HTR-8/SVneo (cell line): ENCODE measurements around the gene KRTDAP.
A peak's percentile ranks its signal among the peaks of the same experiment; 100 is the strongest.

Source experiments
- DNase-seq: peaks from one replicate; pipeline ENCODE4 v3.0.0; 2011; ENCODE audit warnings: low spot score, mixed read lengths; ENCODE audit not compliant: insufficient read length
- FAIRE-seq: peaks from 2 replicates; lab custom pipeline; 2011; peaks lifted over from hg19 to GRCh38; lab: Jason Lieb, UNC

Gene KRTDAP, protein sequence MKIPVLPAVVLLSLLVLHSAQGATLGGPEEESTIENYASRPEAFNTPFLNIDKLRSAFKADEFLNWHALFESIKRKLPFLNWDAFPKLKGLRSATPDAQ

DNA sequence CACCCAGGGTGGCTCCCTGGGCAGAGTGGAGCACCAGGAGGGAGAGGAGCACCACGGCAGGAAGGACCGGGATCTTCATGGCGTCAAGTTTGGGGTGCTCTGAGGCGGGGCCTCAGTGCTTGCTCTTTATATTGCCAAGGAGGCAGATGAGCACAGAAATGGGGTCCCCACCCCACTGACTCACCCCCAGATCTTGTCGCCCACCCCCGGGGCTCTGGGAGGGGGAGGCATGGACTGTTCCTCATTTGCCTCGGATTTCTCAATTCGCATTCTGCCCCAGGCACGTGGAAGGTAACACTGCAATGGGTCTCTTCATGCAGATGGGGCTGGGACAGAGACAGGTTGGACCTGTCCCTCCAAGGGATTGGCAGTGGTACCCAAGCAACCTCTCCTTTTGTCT, at the start of gene KRTDAP:
Gene KRTDAP, minus strand, starts transcription at position 101 of the 400 bp plus-strand sequence. Its CDS starts 22 bp downstream, at position 79.
- DNase-seq (no peak), FAIRE-seq (no peak)

DNA sequence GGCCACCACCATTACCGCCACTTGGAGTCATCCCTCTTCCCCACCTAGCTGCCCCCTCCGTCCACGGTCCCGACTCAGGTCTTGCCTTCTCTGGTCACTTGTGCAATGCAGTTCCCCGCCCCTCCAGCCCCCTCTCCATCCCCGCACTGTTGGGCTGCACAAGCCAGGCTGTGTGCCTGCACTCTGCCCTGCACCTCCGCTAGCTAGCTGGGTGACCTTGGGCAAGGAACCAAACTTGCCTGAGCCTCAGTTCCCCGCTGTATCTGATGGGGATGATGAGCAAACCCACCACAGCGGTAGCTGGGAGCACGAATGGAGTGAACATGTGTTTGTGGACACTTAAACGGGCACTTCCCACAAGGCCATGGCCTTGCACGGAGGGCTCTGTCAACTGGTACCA, 49.6 kb upstream of the KRTDAP start:
- DNase-seq (no peak), FAIRE-seq (no peak)

DNA sequence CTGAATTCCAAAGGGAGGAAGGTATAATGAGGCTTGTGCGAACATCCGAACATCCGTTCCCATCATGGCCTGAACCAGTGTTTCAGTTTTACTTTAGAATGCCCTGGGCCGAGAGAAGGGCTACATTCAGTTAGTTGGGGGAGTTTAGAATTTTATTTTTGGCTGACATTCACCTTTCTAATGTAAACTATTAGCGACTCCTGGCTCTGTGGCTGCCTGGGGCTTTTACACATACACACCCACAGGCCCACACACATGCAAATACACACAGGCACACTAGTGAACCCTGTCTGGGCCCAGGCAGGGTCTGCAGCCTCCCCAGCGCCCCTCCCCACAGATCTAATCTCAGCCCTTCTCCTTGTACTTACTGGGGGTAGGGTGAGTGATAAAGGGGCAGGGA, 49.0 kb upstream of the KRTDAP start:
- DNase-seq (no peak), FAIRE-seq (no peak)

DNA sequence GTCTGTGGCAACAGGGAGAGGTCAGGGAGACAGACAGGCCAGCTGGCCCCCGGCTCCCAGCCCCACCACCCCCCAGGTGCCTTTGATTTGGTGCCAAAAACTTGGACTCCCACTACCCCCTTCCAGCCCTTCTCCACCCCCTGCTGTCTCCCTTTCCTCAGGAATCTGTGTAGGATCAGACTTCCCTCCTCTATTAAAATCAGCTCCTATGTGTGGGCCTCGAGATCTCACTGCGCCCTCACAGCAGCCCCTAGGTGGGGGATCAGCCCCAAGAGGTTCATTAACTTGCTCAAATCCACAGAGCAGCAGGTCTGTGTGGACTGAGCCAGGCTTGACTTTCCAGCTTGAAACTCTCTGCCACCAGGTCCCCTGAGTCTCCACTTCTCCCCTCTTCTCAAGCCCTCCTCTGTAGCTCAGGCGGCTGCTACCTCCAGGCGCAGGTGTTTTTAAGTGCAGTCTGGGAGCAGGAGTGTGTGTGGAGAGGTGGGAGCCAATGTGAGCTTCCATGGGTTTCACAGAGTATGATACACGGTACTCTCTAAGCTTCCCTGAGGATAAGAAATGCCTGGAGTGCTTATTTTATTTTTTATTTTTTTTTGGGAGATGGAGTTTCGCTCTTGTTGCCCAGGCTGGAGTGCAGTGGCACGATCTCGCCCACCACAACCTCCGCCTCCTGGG, 44.7 kb upstream of the KRTDAP start:
- no peak for DNase-seq
- no peak for FAIRE-seq

DNA sequence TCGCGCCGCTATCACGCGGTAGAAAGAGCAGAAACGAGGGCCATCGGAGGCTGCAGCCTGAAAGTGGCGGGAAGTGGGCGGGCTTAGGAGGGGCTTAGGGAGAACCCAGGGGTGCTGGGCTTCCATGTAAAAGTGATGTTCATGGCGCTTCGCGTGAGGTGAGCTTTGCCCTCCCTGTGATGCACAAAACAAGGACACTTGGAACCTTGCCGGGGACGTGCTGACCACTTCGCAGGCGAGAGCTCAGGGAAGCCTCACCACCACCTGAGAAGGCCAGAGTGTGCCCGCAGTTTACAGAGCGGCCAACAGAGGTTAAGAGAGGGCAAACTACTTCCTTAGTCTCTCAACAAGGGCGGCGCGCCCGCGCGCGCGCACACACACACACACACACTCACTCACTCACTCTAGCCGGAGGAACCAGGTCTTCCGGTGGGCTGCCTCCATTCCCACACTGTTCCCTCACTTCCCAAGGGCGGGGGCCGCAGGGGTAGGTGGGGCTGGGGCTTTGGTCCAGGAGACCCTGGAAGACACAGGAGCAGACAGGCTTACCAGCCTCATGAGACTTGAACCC, 43.6 kb upstream of the KRTDAP start:
- DNase-seq (no peak), FAIRE-seq (no peak)

DNA sequence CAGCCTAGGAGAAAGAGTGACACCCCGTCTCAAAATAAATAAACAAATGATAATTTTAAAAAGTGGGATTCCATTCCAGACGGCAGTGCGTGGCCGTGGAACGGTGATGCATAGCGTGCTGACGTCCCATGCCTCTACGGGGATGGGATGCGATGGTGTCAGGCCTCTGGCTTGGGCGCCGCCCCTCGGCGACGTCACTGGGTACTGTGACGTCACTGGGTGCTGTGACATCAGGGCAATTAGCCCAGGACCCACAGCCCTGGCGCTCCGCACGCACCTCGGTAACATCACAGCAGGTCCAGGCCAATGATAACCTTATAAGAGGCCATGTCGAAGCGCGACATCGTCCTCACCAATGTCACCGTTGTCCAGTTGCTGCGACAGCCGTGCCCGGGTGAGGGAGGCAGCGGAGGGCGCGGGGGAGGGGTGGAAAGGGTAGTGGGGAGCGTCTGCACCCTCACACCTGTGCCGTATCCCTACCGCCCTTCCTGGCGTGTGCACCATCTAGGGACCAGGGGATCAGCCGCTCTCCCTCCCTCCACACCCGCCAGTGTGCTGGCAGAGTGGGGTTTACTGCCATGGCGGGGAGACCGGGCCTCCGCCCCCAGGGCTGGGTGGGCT, 43.0 kb upstream of the KRTDAP start, which contains the start of gene GAPDHS:
Gene GAPDHS, plus strand, starts transcription at position 256 of the 621 bp plus-strand sequence. Its CDS starts 72 bp downstream, at position 328.
- no peak for DNase-seq
- FAIRE-seq, result no peak

DNA sequence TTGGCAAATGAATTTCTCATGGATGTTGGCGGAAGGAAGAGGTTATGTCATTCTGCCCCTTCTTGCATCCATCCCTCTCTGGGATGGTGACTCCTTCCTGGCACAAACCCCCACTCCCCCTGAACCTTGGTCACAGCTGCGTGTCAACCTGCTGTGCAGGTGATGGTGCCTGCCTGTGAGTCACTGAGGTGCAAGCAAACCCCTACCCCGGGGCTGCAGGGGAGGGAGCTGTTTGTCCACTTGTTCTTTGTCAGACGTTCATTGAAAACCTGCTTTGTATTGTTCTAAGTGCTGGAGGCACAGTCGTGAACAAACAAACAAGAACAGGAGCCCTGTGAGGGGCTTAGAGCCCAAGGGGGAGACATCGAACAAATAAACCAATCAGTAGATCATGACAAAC, 41.0 kb upstream of the KRTDAP start:
- FAIRE-seq (no peak), DNase-seq (no peak)

DNA sequence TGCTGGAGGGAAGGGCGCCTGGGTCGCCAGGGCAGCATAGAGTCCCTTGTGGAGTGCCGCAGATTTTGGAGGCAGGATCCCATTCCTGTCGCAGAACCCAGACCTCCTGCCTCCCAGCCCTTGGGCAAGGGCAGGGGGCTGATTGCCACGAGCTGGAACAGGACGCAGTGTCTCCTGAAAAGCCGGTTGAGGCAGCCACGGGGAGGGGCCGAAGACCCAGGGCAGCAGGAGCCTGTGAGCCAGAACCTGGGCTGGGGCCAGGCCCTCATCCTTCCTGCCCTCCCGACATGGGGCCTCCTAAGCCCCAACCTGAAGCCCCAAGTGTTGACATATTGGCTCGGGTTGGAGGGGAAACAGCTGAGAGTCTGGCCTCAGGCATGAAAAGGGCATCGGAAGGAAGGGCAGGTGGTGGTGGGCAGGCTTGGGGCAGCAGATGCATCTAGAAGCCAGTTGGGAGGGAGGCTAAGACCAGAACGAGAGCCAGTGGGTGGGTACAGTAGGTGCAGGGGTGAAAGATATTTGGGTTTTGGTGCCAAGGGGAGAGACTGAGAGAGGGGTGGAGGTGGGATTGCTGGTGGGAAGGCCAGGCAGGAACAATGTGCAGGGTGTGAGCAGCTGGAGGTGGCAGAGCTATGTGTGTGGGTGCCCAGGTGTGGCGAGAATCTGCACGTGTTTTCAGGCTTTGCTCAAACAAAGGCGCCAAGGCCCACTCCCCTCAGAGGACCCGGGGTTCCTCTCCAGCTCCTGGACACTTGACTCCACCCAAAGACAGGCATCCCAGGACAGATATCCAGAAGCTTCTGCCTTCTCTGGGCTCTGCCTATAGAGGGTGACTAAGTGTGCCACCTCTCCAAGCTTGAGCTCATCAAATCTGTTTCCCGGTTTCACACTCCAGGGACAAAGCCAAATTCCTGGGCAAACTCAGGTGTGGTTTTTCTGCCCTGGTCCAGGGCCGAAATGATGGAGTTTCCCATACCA, 39.3 kb upstream of the KRTDAP start:
- DNase-seq, result no peak
- no peak for FAIRE-seq

DNA sequence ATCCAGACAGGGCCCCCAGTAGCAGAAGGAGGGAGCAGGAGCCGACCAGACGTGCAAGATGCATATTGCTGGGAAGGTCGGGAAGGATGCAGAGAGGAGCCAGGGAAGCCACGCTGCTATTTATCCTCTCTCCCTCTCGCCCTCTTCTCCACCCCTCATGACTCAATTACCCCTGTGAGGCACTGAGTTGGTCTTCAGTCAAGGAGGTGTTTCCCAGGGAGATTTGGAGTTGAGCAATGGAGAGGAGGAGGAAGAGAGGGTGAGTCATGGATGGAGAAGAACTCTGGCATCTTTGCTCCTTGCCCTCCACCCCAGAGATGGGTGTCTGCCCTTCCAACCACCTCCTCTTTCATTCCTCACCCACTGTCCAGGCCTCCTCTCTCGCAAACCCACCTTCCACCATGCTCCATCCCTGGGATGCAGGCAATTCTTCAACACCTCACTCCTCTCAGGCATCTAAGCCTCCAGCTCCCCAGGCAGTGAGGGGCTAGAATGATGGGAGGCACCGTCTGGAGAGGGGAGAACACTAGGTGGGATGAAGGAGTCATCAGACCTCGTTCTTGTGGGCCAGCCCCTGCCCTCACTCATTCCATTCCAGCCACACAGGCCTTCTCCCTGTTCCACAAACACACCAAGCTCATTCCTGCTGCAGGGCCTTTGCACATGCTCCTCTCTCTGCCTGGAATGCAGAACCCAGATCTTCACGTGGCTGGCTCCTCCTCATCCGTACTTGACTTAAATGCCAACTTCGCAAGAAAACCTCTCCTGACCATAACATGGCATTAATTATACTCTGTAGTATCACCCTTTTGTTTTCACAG, 38.2 kb upstream of the KRTDAP start, which contains the start of gene SBSN:
Gene SBSN, minus strand, starts transcription at position 94 of the 821 bp plus-strand sequence. Its CDS starts 30 bp downstream, at position 64.
- FAIRE-seq (no peak), DNase-seq (no peak)

DNA sequence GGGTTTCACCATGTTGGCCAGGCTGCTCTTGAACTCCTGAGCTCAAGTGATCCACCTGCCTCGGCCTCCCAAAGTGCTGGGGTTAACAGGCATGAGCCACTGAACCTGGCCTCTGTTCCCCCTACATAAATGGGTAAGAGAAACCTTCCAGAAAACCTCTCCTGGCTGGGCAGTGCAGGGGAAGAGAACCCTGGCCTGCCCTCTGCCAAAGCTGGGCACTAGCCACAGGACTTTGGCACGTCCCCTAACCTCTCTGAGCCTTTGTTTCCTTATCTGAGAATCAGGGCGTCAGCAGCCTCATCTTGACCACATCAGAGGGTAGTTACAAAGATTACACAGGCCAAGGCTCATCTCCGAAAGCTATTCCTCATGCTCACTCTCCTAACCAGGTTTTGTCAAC, 35.6 kb upstream of the KRTDAP start:
- FAIRE-seq (no peak), DNase-seq (no peak)

DNA sequence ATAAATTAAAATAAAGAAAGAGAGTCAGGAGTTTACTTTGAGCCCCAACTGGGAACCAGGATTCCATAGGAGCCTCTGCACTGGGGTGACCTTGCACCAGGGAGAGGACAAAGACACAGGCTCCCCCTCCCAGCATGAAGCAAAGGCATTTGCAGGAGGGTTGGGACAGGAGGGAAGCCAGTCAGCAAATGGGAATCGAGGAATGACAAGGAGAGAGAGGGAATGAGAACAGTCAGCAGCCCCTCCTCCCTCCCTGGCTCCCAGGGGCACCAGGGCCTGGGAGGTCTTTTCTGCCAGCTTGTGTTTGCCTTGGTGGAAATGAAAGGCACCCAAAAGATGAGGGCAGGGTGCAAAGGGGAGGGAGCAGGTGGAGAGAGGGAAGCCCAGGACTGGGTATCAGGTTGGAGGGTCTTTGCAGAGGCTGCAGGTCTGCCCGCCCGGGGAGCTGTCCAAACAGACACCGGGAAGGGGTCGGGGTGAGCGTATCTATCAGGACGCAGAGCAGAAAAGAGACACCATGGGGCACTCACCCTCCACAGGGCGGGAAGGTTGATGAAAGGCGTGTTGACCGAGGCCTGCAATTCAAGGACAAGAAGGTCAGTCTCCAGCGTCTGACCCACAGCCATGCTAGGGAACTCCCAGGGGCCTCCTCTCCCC, 34.0 kb upstream of the KRTDAP start:
- DNase-seq, result no peak
- FAIRE-seq, result no peak

DNA sequence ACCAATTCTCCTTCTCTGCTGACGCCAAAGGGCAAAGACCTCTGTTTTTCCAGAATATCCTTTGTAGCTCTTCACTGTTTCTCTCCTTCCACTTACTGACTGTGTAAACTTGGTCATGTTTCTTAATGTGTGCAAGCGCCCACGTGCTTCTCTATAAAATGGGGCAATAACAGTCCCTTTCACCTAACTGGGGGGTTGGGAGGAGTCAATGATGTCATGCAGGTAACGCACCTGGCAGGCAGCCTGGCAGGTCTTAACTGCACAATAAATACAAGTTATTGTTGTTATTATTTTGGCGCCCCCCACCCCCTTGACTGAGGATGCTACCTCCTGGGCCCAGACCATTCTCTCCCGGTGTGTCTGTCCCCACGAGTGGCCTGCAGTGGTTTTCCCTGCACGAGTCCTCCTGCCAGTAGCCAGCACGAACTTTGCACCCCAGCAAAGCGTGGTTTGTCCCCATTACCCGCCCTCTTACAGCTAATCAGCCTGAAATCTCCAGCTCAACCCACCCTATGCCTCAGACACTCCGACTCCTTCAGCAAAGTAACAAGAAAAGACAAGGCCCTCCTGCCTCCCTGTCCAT, 32.6 kb upstream of the KRTDAP start:
- DNase-seq, result no peak
- no peak for FAIRE-seq

DNA sequence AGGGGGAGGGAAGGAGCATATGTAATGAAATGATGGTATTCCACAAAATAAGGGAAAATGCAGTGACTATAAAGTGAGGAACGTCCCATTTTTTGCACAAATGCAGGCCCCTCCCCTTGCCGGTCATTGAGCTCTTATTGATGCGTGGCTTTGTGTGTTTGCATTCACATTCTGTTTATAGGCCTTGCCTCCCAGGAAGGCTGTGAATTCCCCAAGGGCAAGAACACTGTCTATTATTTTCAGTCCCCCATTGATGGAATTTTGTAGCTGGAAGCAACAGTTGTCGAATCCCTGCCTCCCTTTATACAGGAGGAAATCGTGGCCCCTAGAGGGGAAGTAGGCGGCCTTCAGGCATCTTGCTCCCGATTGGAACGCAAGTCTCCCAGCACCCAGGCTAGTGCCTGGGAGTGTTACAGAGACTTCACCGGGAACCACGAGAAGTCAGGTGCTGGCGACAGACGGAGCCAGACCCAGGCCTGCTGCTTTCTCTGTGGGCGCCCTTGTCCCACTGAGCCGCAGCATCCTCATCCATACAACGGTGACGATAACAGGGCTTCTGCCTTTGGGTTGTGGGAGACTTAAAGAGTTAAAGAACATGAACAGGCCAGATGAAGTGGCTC, 31.0 kb upstream of the KRTDAP start:
- DNase-seq, result no peak
- FAIRE-seq, result no peak

DNA sequence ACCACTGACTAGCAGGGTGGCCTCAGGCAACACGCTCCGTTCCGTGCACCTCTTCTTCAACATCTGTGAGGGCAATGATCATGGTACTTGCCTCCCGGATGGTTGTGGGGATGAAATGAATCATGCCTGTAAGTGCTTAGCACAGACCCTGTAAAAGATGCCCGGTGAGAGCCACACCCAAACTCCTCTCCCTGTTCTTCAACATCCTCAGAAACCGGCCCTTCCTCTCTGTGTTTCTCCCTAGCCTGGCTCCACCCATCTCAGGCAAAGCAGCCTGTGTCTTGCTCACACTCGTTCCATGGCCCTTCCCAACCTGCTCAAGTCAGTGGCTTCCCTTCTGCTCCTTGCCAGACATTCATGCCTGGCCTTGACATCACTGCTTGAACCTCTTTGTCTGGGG, 29.0 kb upstream of the KRTDAP start:
- FAIRE-seq (peak; percentile 60), DNase-seq (no peak)

DNA sequence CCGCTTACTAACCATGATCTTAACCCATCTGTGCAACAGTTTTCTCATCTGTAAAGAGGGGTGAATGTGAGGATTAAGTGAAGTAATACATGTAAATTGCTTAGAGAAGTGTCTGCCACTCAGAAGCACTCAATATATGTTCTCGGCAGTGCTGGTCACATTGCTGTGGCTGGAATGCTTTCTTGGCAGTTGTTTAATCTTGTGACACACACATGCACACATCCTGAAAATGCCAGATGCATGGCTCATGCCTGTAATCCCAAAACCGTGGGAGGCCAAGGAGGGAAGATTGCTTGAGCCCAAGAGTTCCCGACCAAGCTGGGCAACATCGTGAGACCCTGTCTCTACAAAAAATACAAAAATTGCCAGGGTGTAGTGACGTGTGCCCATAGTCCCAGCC, 28.0 kb upstream of the KRTDAP start:
- peak; percentile 72 for FAIRE-seq
- DNase-seq, result peak; percentile 57

DNA sequence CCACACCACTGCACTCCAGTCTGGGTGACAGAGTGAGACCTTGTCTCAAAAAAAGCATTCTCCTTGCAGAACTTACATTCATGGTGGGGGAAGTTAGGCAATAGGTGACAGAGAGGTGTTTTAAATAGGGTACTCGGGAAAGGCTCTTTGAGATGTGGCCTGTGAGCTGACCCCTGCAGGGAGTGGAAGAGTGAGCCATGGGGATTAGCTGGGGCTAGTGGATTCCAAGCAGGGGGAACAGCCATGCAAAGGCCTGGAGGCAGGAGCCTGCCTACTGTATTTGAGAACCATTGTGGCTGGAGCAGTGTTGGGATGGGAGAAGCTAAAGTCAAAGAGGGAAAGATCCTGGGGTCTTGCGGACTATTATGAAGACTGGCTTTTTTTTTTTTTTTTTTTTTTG, 27.1 kb upstream of the KRTDAP start:
- DNase-seq (no peak), FAIRE-seq (no peak)

DNA sequence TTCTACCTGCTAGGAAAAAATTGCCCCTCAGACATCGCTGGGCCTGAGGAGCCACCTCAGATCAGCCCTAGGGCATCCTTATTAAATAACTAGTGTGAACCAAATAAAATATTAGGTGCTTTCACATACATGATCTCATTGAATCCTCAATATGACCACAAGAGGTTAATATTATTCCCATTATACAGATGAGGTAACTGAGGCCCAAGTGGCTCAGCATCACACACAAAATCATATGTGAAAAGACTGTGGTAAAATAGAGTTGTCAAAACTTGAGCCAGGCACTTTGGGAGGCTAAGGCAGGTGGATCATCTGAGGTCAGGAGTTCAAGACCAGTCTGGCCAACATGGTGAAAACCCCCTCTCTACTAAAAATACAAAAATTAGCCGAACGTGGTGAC, 26.0 kb upstream of the KRTDAP start:
- no peak for DNase-seq
- no peak for FAIRE-seq

DNA sequence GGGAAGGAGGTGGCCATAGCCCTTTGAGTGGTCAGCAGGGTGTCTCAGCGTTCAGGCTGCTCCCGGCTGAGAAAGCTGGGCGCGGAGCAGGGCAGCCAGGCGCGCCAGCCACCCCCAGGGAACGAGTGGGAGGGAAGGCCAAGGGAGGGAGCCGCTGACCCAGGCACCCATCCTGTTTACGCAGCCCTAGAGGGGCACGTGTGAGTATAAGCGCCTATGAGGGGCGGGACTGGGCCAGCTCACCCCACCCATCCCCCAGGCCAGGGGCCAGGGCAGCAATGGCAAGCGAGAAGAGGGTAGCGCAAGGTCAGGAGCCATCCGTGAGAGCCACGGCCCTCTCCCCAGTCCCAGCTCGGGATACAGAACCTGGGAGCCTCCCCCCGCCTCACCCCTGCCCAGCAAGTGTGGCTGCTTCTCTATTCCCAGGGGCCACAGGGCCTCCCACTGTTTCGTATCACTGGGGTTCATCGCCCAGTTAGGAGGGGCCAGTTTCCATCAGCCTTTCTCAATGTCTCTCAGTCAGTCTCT, 24.1 kb upstream of the KRTDAP start:
- FAIRE-seq (no peak), DNase-seq (no peak)
